Endothelial cell of umbilical vein (primary cell): ENCODE measurements around the gene DUSP18. TPM values are rescaled to one million over a fixed set of nuclear protein-coding genes. Genes with fewer than 3 reads are reported as not detected.

Source experiments
- BruUV-seq: library from RNA; stranded (reverse); fragments of 400-500 nt; replicated peaks from 2 replicates; lab custom pipeline; 2021; lab: Mats Ljungman, UMichigan
- CTCF ChIA-PET: fragments of 300-600, 350-600 bp; sonication (Branson Sonifier 250); formaldehyde crosslinking; loops from one replicate; lab custom pipeline; 2021; ENCODE audit warnings: antibody characterized with exemption, inconsistent platforms; lab: Charles Lee
- POLR2A ChIA-PET: fragments of 300-600, 350-600 bp; sonication (Branson Sonifier 250); formaldehyde crosslinking; loops from one replicate; lab custom pipeline; 2021; ENCODE audit warnings: antibody characterized with exemption, inconsistent platforms; lab: Charles Lee
- DNase-seq: peaks from one replicate; pipeline ENCODE4 v3.0.0-alpha.2; 2011; ENCODE audit warnings: low read depth, low spot score
- FAIRE-seq: peaks from 2 replicates; lab custom pipeline; 2011; peaks lifted over from hg19 to GRCh38; lab: Jason Lieb, UNC
- H2AFZ ChIP-seq: 2 replicates; pipeline ENCODE4 v1.6.0; 2012; ENCODE audit warnings: low read depth, low read length, control low read depth, inconsistent platforms
- H3K27ac ChIP-seq: 2 replicates; pipeline ENCODE4 v1.5.1; 2011; ENCODE audit warnings: low read depth, mild to moderate bottlenecking, control low read depth, low read length, moderate library complexity; ENCODE audit not compliant: insufficient read depth
- H3K27me3 ChIP-seq, 2 experiments: 2 replicates each; pipeline versions ENCODE4 v1.6.0 to v1.6.1; 2011; ENCODE audit warnings: low read length in 2 of 2, mixed read lengths in 1 of 2; ENCODE audit not compliant: control insufficient read depth in 2 of 2, insufficient read depth in 2 of 2
- H3K36me3 ChIP-seq, 2 experiments: 2 replicates in 1 of 2; 3 replicates in 1 of 2; pipeline ENCODE4 v1.5.1; 2011; ENCODE audit warnings: low read length in 2 of 2, mild to moderate bottlenecking in 1 of 2, moderate library complexity in 1 of 2; ENCODE audit not compliant: control insufficient read depth in 2 of 2, insufficient read depth in 2 of 2; ENCODE audit errors: extremely low read depth in 1 of 2
- H3K4me1 ChIP-seq: 3 replicates; pipeline ENCODE4 v1.5.1; 2011; ENCODE audit warnings: mild to moderate bottlenecking, low read length; ENCODE audit not compliant: control insufficient read depth, insufficient read depth; ENCODE audit errors: extremely low read depth
- H3K4me2 ChIP-seq: 2 replicates; pipeline ENCODE4 v1.6.1; 2011; ENCODE audit warnings: low read length, control low read depth, mixed read lengths; ENCODE audit not compliant: insufficient read depth
- H3K4me3 ChIP-seq, 3 experiments: fragments of 200-600 bp in 1 of 3; sonication (generic), shearing (Covaris generic) in 1 of 3; replicated peaks in 1 of 3; 2 replicates each; pipeline ENCODE4 v1.5.1; 2011 to 2016; ENCODE audit warnings: control low read depth in 3 of 3, low read length in 3 of 3, mild to moderate bottlenecking in 2 of 3, inconsistent platforms in 1 of 3, low read depth in 1 of 3, moderate library complexity in 1 of 3; ENCODE audit not compliant: insufficient read depth in 1 of 3
- H3K79me2 ChIP-seq: 2 replicates; pipeline ENCODE4 v1.6.0; 2012; ENCODE audit warnings: low read length, inconsistent platforms; ENCODE audit not compliant: control insufficient read depth, insufficient read depth
- H3K9ac ChIP-seq: replicated peaks from 2 replicates; pipeline ENCODE3; 2011; ENCODE audit warnings: low read length, control low read depth; ENCODE audit not compliant: insufficient read depth; ENCODE audit errors: extremely low read depth
- H3K9me1 ChIP-seq: replicated peaks from 3 replicates; pipeline ENCODE4 v1.6.0; 2011; ENCODE audit warnings: mild to moderate bottlenecking, low read length; ENCODE audit not compliant: control insufficient read depth, insufficient read depth; ENCODE audit errors: extremely low read depth
- H3K9me3 ChIP-seq: replicated peaks from 2 replicates; pipeline ENCODE4 v1.5.1; 2012; ENCODE audit warnings: low read length, inconsistent platforms; ENCODE audit not compliant: control insufficient read depth, insufficient read depth
- H4K20me1 ChIP-seq: replicated peaks from 2 replicates; pipeline ENCODE3; 2011; ENCODE audit warnings: mild to moderate bottlenecking, low read length; ENCODE audit not compliant: control insufficient read depth, insufficient read depth; ENCODE audit errors: extremely low read depth
- EZH2 ChIP-seq: IDR thresholded peaks from 2 replicates; pipeline ENCODE4 v1.6.1; 2012; ENCODE audit warnings: borderline replicate concordance, low read depth, mild to moderate bottlenecking, moderate library complexity, low read length, inconsistent platforms; ENCODE audit not compliant: severe bottlenecking
- JUN ChIP-seq: IDR thresholded peaks from 2 replicates; pipeline ENCODE4 v1.6.1; 2011; ENCODE audit warnings: borderline replicate concordance, low read depth; ENCODE audit not compliant: insufficient read length, insufficient read depth
- MYC ChIP-seq: IDR thresholded peaks from one replicate; pipeline ENCODE4 v1.6.1; 2011; ENCODE audit warnings: mild to moderate bottlenecking, low read depth, low read length
- POLR2A ChIP-seq: IDR thresholded peaks from 2 replicates; pipeline ENCODE4 v1.6.1; 2012; ENCODE audit warnings: low read depth, mild to moderate bottlenecking, control low read depth, low read length
- dilution Hi-C: fragments of 300-500 bp; cut with MboI; formaldehyde crosslinking; loops from one replicate; pipeline ENCODE4 v1.15.0; 2019; ENCODE audit warnings: low sequenced_read_pairs; ENCODE audit not compliant: extremely low pct_ligation_motif_present
- intact Hi-C: fragments of 100-400 bp; cut with micrococcal nuclease; formaldehyde crosslinking; loops from one replicate; pipeline ENCODE4 v1.10.0; 2022
- polyA plus RNA-seq, 4 experiments: library from polyadenylated mRNA; depleted of rRNA in 3 of 4; stranded (reverse) in 3 of 4; unstranded in 1 of 4; fragments of >200 nt; gene quantifications; 2 replicates each; pipeline versions ENCODE4 v1.2.1 to v1.2.3, GENCODE V29; 2011 to 2012; ENCODE audit warnings: missing spikeins in 1 of 4
- total RNA-seq: library from RNA; stranded (reverse); gene quantifications from 2 replicates; pipeline ENCODE4 v1.2.3, GENCODE V29; 2021
- TF ChIP-seq, protein P1 (sequence below): IDR thresholded peaks from 2 replicates; pipeline ENCODE4 v1.6.1; 2011; ENCODE audit not compliant: insufficient read depth, insufficient read length

DUSP18 gene
- total and polyA plus RNA-seq, 2 donors (not counting 3 experiments of a cell fraction or from before 2014, with no cell fraction given), result 18.3 to 30.1 TPM

- no peak overlapping the region for H3K4me2 ChIP-seq
- peaks cover 11% of the 10 kb centered on the region for H3K4me1 ChIP-seq
- FAIRE-seq, result no peak
- no TSS peak for BruUV-seq
- TF ChIP-seq JUN (no peak), POLR2A (no peak), MYC (no peak)
- TF ChIP-seq, protein P1, sequence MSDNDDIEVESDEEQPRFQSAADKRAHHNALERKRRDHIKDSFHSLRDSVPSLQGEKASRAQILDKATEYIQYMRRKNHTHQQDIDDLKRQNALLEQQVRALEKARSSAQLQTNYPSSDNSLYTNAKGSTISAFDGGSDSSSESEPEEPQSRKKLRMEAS, result no peak
- no peaks in the 10 kb centered on the region for H3K9me3 ChIP-seq
- H3K9me1 ChIP-seq, result no peaks in the 10 kb centered on the region
- no peak for DNase-seq
- H4K20me1 ChIP-seq, result no peaks in the 10 kb centered on the region
- CTCF ChIA-PET, result interaction anchor here (3.9 to 4.5 kb wide), 2 partner anchors 31 to 88 kb away, joined by 27 to 47 read pairs; partner anchors contain the start of gene SLC35E4
- dilution Hi-C loops (no loop called here), intact Hi-C loops (loop anchor here (2.0 kb wide), 1 partner anchor 29 kb away; the partner anchor contains the start of gene OSBP2)
- H2AFZ ChIP-seq, result no peak overlapping the region
- H3K79me2 ChIP-seq, result no peaks in the 10 kb centered on the region
- peaks cover 0 to 15% of the 10 kb centered on the region in 2 experiments for H3K36me3 ChIP-seq
- H3K9ac ChIP-seq, result no peak overlapping the region
- no peaks in the 10 kb centered on the region for H3K27me3 ChIP-seq
- POLR2A ChIA-PET, result no interaction called here
- H3K27ac ChIP-seq, result no peak overlapping the region
- no peak overlapping the region for H3K4me3 ChIP-seq
These were observed 1.9 kb downstream of the DUSP18 start for GRCh38 chr22:30665786-30666185.

DNA sequence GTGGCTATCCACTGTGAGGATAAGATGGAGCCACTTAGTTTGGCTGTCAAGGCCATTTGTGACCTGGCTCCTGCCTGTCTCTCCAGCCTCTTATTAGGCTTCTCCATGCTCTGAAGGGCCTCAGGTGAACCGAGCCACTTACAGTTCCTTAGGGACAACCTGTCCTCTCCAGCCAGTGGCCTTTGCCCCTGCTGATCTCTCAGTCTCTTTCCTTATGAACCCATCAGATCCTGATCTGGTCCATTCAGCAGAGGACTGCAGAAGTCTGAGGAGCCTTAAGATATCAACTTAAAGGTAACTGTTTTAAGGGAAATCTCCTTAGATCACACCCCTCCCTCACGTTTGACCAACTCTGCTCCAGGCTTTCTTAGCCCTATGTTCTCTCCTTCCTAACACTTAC, 2.4 kb downstream of the DUSP18 start:
- Histone ChIP-seq H3K27me3 (no peaks in the 10 kb centered on the region), H3K4me1 (peaks cover 11% of the 10 kb centered on the region), H3K9ac (no peak overlapping the region), H3K4me3 (no peak overlapping the region), H3K36me3 (peaks cover 0 to 15% of the 10 kb centered on the region in 2 experiments), H3K9me3 (no peaks in the 10 kb centered on the region), H2AFZ (no peak overlapping the region), H3K27ac (no peak overlapping the region), H3K79me2 (no peaks in the 10 kb centered on the region), H4K20me1 (no peaks in the 10 kb centered on the region), H3K9me1 (no peaks in the 10 kb centered on the region), H3K4me2 (no peak overlapping the region)
- dilution Hi-C loops, result no loop called here
- CTCF ChIA-PET, result interaction anchor here (1.3 to 4.5 kb wide), 2 partner anchors 30 to 89 kb away, joined by 4 to 47 read pairs; partner anchors contain the start of gene SLC35E4
- DNase-seq, result no peak
- TF ChIP-seq POLR2A (no peak), EZH2 (no peak), JUN (no peak)
- BruUV-seq, result no TSS peak
- FAIRE-seq, result no peak
- POLR2A ChIA-PET, result no interaction called here
- intact Hi-C loops, result no loop called here
